Loucy (cell line): Measurements from ENCODE around the gene SNAI1.

Experiments
- CTCF ChIP-seq: fragments of 200-600 bp; sonication (generic); conservative IDR thresholded peaks from 2 replicates; pipeline ENCODE4 v1.5.1; 2014; ENCODE audit warnings: mild to moderate bottlenecking, antibody characterized with exemption, low read length
- EZH2phosphoT487 ChIP-seq: fragments of 200-600 bp; IDR thresholded peaks from 2 replicates; pipeline ENCODE4 v1.6.1; 2018; ENCODE audit warnings: antibody characterized with exemption, mild to moderate bottlenecking, moderate library complexity, borderline replicate concordance

- TF ChIP-seq CTCF = no peak
- TF ChIP-seq EZH2phosphoT487 = no peak
These were observed 19.1 kb downstream of the SNAI1 start for GRCh38 chr20:50001784-50002311.
